ENCODE results near the gene WIPF1. TPM values are rescaled to one million over a fixed set of nuclear protein-coding genes. Genes with fewer than 3 reads are reported as not detected.

Gene WIPF1
- 372 and 373 TPM in 2 replicates for total RNA-seq

- intact Hi-C loops (cut with micrococcal nuclease), result loop anchor here (1.0 to 5.0 kb wide), 6 partner anchors 36 to 635 kb away; partner anchors contain the start of genes ATF2 and GPR155
Observed at GRCh38 chr2:174597345-174598047, at the start of gene WIPF1. WIPF1 (minus strand) TSS chr2:174597804; CDS start chr2:174585573, 12,231 bp downstream.

GRCh38 chr2:174645296-174645695, 47.7 kb upstream of the WIPF1 start:
- intact Hi-C loops (cut with micrococcal nuclease), result no loop called here

GRCh38 chr2:174644406-174644805, 46.8 kb upstream of the WIPF1 start:
- intact Hi-C loops (cut with micrococcal nuclease), result no loop called here

- intact Hi-C loops (cut with micrococcal nuclease), result no loop called here
Observed at GRCh38 chr2:174643356-174643755, 45.8 kb upstream of the WIPF1 start.

- intact Hi-C loops (cut with micrococcal nuclease), result no loop called here
Observed at GRCh38 chr2:174641168-174641567, 43.6 kb upstream of the WIPF1 start.

- intact Hi-C loops (cut with micrococcal nuclease), result no loop called here
Observed at GRCh38 chr2:174636987-174637386, 39.4 kb upstream of the WIPF1 start.

- intact Hi-C loops (cut with micrococcal nuclease), result loop anchor here (2.0 kb wide), 1 partner anchor 533 kb away; the partner anchor contains the start of gene ATF2
Observed at GRCh38 chr2:174635776-174636404, 38.3 kb upstream of the WIPF1 start.

- intact Hi-C loops (cut with micrococcal nuclease), result loop anchor here (2.0 kb wide), 1 partner anchor 534 kb away; the partner anchor contains the start of gene ATF2
Observed at GRCh38 chr2:174635015-174635593, 37.5 kb upstream of the WIPF1 start.

GRCh38 chr2:174634130-174635014, 36.8 kb upstream of the WIPF1 start:
- intact Hi-C loops (cut with micrococcal nuclease), result loop anchor here (1.0 to 2.0 kb wide), 7 partner anchors 28 to 534 kb away; partner anchors contain the start of genes ATF2 and GPR155

- intact Hi-C loops (cut with micrococcal nuclease), result loop anchor here (1.0 to 2.0 kb wide), 2 partner anchors 17 to 36 kb away; partner anchors contain the start of gene WIPF1
Observed at GRCh38 chr2:174633623-174633930, 36.0 kb upstream of the WIPF1 start.

GRCh38 chr2:174632841-174633622, 35.4 kb upstream of the WIPF1 start:
- intact Hi-C loops (cut with micrococcal nuclease), result loop anchor here (1.0 to 2.0 kb wide), 2 partner anchors 16 to 36 kb away; partner anchors contain the start of gene WIPF1

- intact Hi-C loops (cut with micrococcal nuclease), result no loop called here
Observed at GRCh38 chr2:174631009-174631981, 33.7 kb upstream of the WIPF1 start.

GRCh38 chr2:174630107-174630506, 32.5 kb upstream of the WIPF1 start:
- intact Hi-C loops (cut with micrococcal nuclease), result no loop called here

- intact Hi-C loops (cut with micrococcal nuclease), result no loop called here
Observed at GRCh38 chr2:174629506-174629905, 31.9 kb upstream of the WIPF1 start.

GRCh38 chr2:174628528-174629169, 31.0 kb upstream of the WIPF1 start:
- intact Hi-C loops (cut with micrococcal nuclease), result no loop called here

- intact Hi-C loops (cut with micrococcal nuclease), result no loop called here
Observed at GRCh38 chr2:174627216-174627615, 29.6 kb upstream of the WIPF1 start.

GRCh38 chr2:174624895-174625430, 27.4 kb upstream of the WIPF1 start:
- intact Hi-C loops (cut with micrococcal nuclease), result no loop called here

GRCh38 chr2:174623690-174624089, 26.1 kb upstream of the WIPF1 start:
- intact Hi-C loops (cut with micrococcal nuclease), result no loop called here
